GM23338 (cell line): ENCODE results near the gene MARK3. TPM values are rescaled to one million over a fixed set of nuclear protein-coding genes. Genes with fewer than 3 reads are reported as not detected.

ENCODE experiments used
- CREB1 ChIP-seq: fragments of 250-450 bp; sonication (Bioruptor Pico); IDR thresholded peaks from 2 replicates; pipeline ENCODE4 v1.5.0; 2020; ENCODE audit warnings: low read depth, mild to moderate bottlenecking, moderate library complexity
- EZH2phosphoT487 ChIP-seq: fragments of 200-600 bp; sonication (generic); IDR thresholded peaks from one replicate; pipeline ENCODE4 v1.8.1; 2018; ENCODE audit warnings: antibody characterized with exemption; ENCODE audit not compliant: unreplicated experiment
- POLR2AphosphoS5 ChIP-seq: IDR thresholded peaks from 2 replicates; pipeline ENCODE4 v1.6.1; 2016; ENCODE audit warnings: antibody characterized with exemption, low read depth
- ZNF331 ChIP-seq: fragments of 250-450 bp; sonication (Bioruptor Pico); IDR thresholded peaks from 2 replicates; pipeline ENCODE4 v1.5.0; 2020; ENCODE audit warnings: low read depth, mild to moderate bottlenecking, moderate library complexity
- ZNF462 ChIP-seq: fragments of 250-450 bp; sonication (Bioruptor Pico); IDR thresholded peaks from 2 replicates; pipeline ENCODE4 v1.5.0; 2020; ENCODE audit warnings: mild to moderate bottlenecking, moderate library complexity
- polyA plus RNA-seq: library from polyadenylated mRNA; unstranded; fragments of >200 nt; fragmentation: Nextera tagmentation; extraction: Ambion mirVana; gene quantifications from 2 replicates; pipeline ENCODE4 v1.2.1, GENCODE V29; 2016
- total RNA-seq: library from RNA; depleted of rRNA; stranded (reverse); fragments of >200 nt; shearing (Covaris generic); gene quantifications from 2 replicates; pipeline ENCODE4 v1.2.3, GENCODE V29; 2014
- TF ChIP-seq, protein P1 (sequence below): IDR thresholded peaks from one replicate; pipeline ENCODE4 v1.6.1; 2018; ENCODE audit warnings: antibody characterized with exemption; ENCODE audit not compliant: unreplicated experiment

MARK3 gene
- total and polyA plus RNA-seq, 2 experiments from 2014 or later: 45.9 to 69.7 TPM

GRCh38 chr14:103396463-103396862 lies 11.2 kb downstream of the MARK3 start (continued):
- TF ChIP-seq ZNF462 (CRISPR knock-in tag) (no peak), EZH2phosphoT487 (no peak), ZNF331 (CRISPR knock-in tag) (no peak), CREB1 (CRISPR knock-in tag) (no peak), POLR2AphosphoS5 (no peak)
- TF ChIP-seq, protein P1, sequence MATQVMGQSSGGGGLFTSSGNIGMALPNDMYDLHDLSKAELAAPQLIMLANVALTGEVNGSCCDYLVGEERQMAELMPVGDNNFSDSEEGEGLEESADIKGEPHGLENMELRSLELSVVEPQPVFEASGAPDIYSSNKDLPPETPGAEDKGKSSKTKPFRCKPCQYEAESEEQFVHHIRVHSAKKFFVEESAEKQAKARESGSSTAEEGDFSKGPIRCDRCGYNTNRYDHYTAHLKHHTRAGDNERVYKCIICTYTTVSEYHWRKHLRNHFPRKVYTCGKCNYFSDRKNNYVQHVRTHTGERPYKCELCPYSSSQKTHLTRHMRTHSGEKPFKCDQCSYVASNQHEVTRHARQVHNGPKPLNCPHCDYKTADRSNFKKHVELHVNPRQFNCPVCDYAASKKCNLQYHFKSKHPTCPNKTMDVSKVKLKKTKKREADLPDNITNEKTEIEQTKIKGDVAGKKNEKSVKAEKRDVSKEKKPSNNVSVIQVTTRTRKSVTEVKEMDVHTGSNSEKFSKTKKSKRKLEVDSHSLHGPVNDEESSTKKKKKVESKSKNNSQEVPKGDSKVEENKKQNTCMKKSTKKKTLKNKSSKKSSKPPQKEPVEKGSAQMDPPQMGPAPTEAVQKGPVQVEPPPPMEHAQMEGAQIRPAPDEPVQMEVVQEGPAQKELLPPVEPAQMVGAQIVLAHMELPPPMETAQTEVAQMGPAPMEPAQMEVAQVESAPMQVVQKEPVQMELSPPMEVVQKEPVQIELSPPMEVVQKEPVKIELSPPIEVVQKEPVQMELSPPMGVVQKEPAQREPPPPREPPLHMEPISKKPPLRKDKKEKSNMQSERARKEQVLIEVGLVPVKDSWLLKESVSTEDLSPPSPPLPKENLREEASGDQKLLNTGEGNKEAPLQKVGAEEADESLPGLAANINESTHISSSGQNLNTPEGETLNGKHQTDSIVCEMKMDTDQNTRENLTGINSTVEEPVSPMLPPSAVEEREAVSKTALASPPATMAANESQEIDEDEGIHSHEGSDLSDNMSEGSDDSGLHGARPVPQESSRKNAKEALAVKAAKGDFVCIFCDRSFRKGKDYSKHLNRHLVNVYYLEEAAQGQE: no peak
